CD8-positive, alpha-beta memory T cell (primary cell): Measurements from ENCODE around the gene ADAMTS15. TPM values are rescaled to one million over a fixed set of nuclear protein-coding genes. Genes with fewer than 3 reads are reported as not detected.

Experiments used
- CTCF ChIA-PET: fragments of 350-600 bp; sonication (Branson Sonifier 250); formaldehyde crosslinking; loops from one replicate; lab custom pipeline; 2021; ENCODE audit warnings: antibody characterized with exemption; lab: Charles Lee
- POLR2A ChIA-PET: fragments of 350-600 bp; sonication (Branson Sonifier 250); formaldehyde crosslinking; loops from one replicate; lab custom pipeline; 2021; ENCODE audit warnings: antibody characterized with exemption; lab: Charles Lee
- DNase-seq, 5 donors: peaks; one replicate each; pipeline versions ENCODE4 v3.0.0 to v3.0.0-alpha.2; 2020 to 2022; ENCODE audit warnings: mixed read lengths in 1 of 5
- H3K27ac ChIP-seq: one replicate; pipeline ENCODE4 v1.7.0; 2013; ENCODE audit warnings: low read depth, mild to moderate bottlenecking, low read length, moderate library complexity
- H3K27me3 ChIP-seq: 2 replicates; pipeline ENCODE4 v1.7.0; 2013; ENCODE audit warnings: low read length, mild to moderate bottlenecking; ENCODE audit not compliant: insufficient read depth, poor library complexity, severe bottlenecking
- H3K36me3 ChIP-seq: 2 replicates; pipeline ENCODE4 v1.7.0; 2013; ENCODE audit warnings: mild to moderate bottlenecking, low read length, moderate library complexity; ENCODE audit not compliant: insufficient read depth
- H3K4me1 ChIP-seq: 2 replicates; pipeline ENCODE4 v1.7.0; 2013; ENCODE audit warnings: mild to moderate bottlenecking, low read length, moderate library complexity; ENCODE audit not compliant: insufficient read depth
- H3K4me3 ChIP-seq: 2 replicates; pipeline ENCODE4 v1.7.0; 2013; ENCODE audit warnings: mild to moderate bottlenecking, low read length
- H3K9me3 ChIP-seq: 2 replicates; pipeline ENCODE4 v1.7.0; 2013; ENCODE audit warnings: mild to moderate bottlenecking, low read length
- H3K27ac Mint-ChIP-seq, 8 donors: one replicate each; pipeline ENCODE4 v1.8.0; 2020 to 2021; ENCODE audit warnings: mixed read lengths in 8 of 8, mild to moderate bottlenecking in 6 of 8, inconsistent platforms in 3 of 8, moderate library complexity in 3 of 8
- H3K27me3 Mint-ChIP-seq, 2 donors: one replicate each; pipeline ENCODE4 v1.8.0; 2020 to 2021; ENCODE audit warnings: mixed read lengths in 2 of 2, mild to moderate bottlenecking in 1 of 2, moderate library complexity in 1 of 2
- H3K36me3 Mint-ChIP-seq, 3 donors: one replicate each; pipeline ENCODE4 v1.8.0; 2020 to 2021; ENCODE audit warnings: mixed read lengths in 3 of 3, inconsistent platforms in 1 of 3, mild to moderate bottlenecking in 1 of 3
- H3K4me1 Mint-ChIP-seq, 3 donors: one replicate each; pipeline ENCODE4 v1.8.0; 2020 to 2021; ENCODE audit warnings: mixed read lengths in 3 of 3, inconsistent platforms in 1 of 3, mild to moderate bottlenecking in 1 of 3
- H3K4me3 Mint-ChIP-seq, 7 donors: one replicate each; pipeline ENCODE4 v1.8.0; 2020 to 2021; ENCODE audit warnings: mixed read lengths in 7 of 7, mild to moderate bottlenecking in 6 of 7, moderate library complexity in 4 of 7, inconsistent platforms in 2 of 7
- H3K9me3 Mint-ChIP-seq, 5 donors: one replicate each; pipeline ENCODE4 v1.8.0; 2020 to 2022; ENCODE audit warnings: mixed read lengths in 5 of 5, mild to moderate bottlenecking in 3 of 5, moderate library complexity in 2 of 5, inconsistent platforms in 1 of 5
- polyA plus RNA-seq: library from polyadenylated mRNA; unstranded; fragments of 300-500 nt; fragmentation: Illumina TruSeq; gene quantifications from one replicate; pipeline ENCODE4 v1.2.3, GENCODE V29; 2021
- total RNA-seq, 2 experiments: library from RNA; stranded (reverse); gene quantifications; one replicate each; pipeline ENCODE4 v1.2.3, GENCODE V29; 2021

Gene ADAMTS15
- total and polyA plus RNA-seq, 3 experiments from 2014 or later, result not detected

DNA sequence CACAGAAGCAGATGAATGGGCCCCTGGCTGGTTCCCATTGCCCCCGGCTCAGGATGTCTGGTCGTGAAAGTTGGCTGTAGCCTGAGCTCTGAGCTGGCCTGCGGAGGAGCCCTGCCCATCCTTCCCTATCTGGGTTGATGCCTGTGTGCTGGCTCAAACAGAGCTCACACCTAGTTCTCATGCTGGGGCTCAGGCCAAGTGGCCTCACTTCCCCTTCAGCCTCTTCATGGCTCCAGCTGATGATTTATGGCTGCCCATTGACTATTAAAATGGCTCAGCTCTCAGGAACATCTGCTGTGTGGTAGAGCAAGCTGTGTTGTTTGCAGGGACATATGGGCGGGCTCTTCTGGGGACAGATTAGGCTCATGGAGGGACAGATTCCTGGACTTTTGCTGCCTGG is 64.7 kb downstream of the ADAMTS15 start:
- Histone ChIP-seq H3K36me3 (no peaks in the 10 kb centered on the region), H3K27me3 (no peaks in the 10 kb centered on the region), H3K9me3 (no peaks in the 10 kb centered on the region), H3K4me3 (no peak overlapping the region), H3K4me1 (no peaks in the 10 kb centered on the region), H3K27ac (no peak overlapping the region)
- H3K36me3 Mint-ChIP-seq, result peaks cover 0 to 3% (median 2%) of the 10 kb centered on the region in 3 donors
- no peak for DNase-seq
- H3K27ac Mint-ChIP-seq, result no peak overlapping the region
- ChIA-PET POLR2A (no interaction called here), CTCF (no interaction called here)
- H3K27me3 Mint-ChIP-seq, result peaks cover 7 to 9% of the 10 kb centered on the region in 2 donors
- no peak overlapping the region for H3K4me3 Mint-ChIP-seq
- peaks cover 0 to 5% (median 3%) of the 10 kb centered on the region in 5 donors for H3K9me3 Mint-ChIP-seq
- no peaks in the 10 kb centered on the region for H3K4me1 Mint-ChIP-seq

- H3K27me3 ChIP-seq, result no peaks in the 10 kb centered on the region
- no peaks in the 10 kb centered on the region for H3K36me3 Mint-ChIP-seq
- H3K4me3 Mint-ChIP-seq, result no peak overlapping the region
- H3K27ac Mint-ChIP-seq, result no peak overlapping the region
- H3K27ac ChIP-seq, result no peak overlapping the region
- H3K4me3 ChIP-seq, result no peak overlapping the region
- H3K4me1 Mint-ChIP-seq, result no peaks in the 10 kb centered on the region
- DNase-seq, result no peak
- ChIA-PET POLR2A (no interaction called here), CTCF (no interaction called here)
- no peaks in the 10 kb centered on the region for H3K36me3 ChIP-seq
- H3K4me1 ChIP-seq, result no peaks in the 10 kb centered on the region
- no peaks in the 10 kb centered on the region for H3K9me3 Mint-ChIP-seq
- no peaks in the 10 kb centered on the region for H3K9me3 ChIP-seq
- H3K27me3 Mint-ChIP-seq, result peaks cover 5 to 7% of the 10 kb centered on the region in 2 donors
Measured at GRCh38 chr11:130514316-130514715, 65.9 kb downstream of the ADAMTS15 start.

DNA sequence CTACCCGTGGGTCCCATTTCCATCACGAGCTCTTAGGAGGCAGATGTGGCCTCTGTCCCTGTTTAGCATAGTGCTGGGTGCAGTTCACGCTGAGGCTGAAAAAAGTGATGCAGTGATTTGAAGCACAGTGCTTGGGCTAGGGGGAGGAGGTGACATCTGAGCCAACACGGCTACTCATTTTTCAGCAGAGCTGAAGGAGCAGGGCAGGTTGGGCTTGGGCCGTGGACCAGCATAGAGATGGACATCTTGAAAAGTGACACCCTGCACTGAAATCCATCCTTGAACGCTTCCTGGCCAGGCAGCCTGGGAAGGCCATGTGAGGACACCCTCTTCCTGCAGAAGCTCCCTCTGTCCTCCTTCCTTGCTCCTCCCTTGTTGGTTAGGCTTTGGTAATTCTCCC is 66.4 kb downstream of the ADAMTS15 start:
- H3K36me3 Mint-ChIP-seq, result no peaks in the 10 kb centered on the region
- POLR2A ChIA-PET, result no interaction called here

GRCh38 chr11:130515829-130516553 is 67.5 kb downstream of the ADAMTS15 start:
- Mint-ChIP-seq H3K27me3 (peaks cover 6 to 8% of the 10 kb centered on the region in 2 donors), H3K36me3 (no peaks in the 10 kb centered on the region), H3K4me3 (no peak overlapping the region), H3K4me1 (no peaks in the 10 kb centered on the region), H3K9me3 (no peaks in the 10 kb centered on the region), H3K27ac (no peak overlapping the region)
- no peaks in the 10 kb centered on the region for H3K4me1 ChIP-seq
- H3K9me3 ChIP-seq, result no peaks in the 10 kb centered on the region
- DNase-seq, result no peak
- no peaks in the 10 kb centered on the region for H3K36me3 ChIP-seq
- H3K27me3 ChIP-seq, result no peaks in the 10 kb centered on the region
- no peak overlapping the region for H3K27ac ChIP-seq
- H3K4me3 ChIP-seq, result no peak overlapping the region
- ChIA-PET POLR2A (no interaction called here), CTCF (no interaction called here)

More for the DNA sequence above, 66.4 kb downstream of the ADAMTS15 start:
- Histone ChIP-seq H3K9me3 (no peaks in the 10 kb centered on the region), H3K36me3 (no peaks in the 10 kb centered on the region), H3K27me3 (no peaks in the 10 kb centered on the region), H3K4me3 (no peak overlapping the region), H3K27ac (no peak overlapping the region), H3K4me1 (no peaks in the 10 kb centered on the region)
- no peaks in the 10 kb centered on the region for H3K4me1 Mint-ChIP-seq
- H3K4me3 Mint-ChIP-seq, result no peak overlapping the region
- CTCF ChIA-PET, result no interaction called here
- H3K27ac Mint-ChIP-seq, result no peak overlapping the region
- H3K27me3 Mint-ChIP-seq, result peaks cover 5 to 7% of the 10 kb centered on the region in 2 donors
- H3K9me3 Mint-ChIP-seq, result no peaks in the 10 kb centered on the region
- DNase-seq, result no peak

- no peaks in the 10 kb centered on the region for H3K4me1 Mint-ChIP-seq
- no peak overlapping the region for H3K4me3 Mint-ChIP-seq
- ChIA-PET POLR2A (no interaction called here), CTCF (no interaction called here)
- Histone ChIP-seq H3K9me3 (no peaks in the 10 kb centered on the region), H3K4me3 (no peak overlapping the region), H3K27me3 (no peaks in the 10 kb centered on the region), H3K4me1 (no peaks in the 10 kb centered on the region), H3K27ac (no peak overlapping the region), H3K36me3 (no peaks in the 10 kb centered on the region)
- peaks cover 8% of the 10 kb centered on the region in 2 donors for H3K27me3 Mint-ChIP-seq
- no peak for DNase-seq
- no peak overlapping the region for H3K27ac Mint-ChIP-seq
- H3K9me3 Mint-ChIP-seq, result no peaks in the 10 kb centered on the region
- H3K36me3 Mint-ChIP-seq, result no peaks in the 10 kb centered on the region
Measured at GRCh38 chr11:130516554-130517505, 68.4 kb downstream of the ADAMTS15 start.

DNA sequence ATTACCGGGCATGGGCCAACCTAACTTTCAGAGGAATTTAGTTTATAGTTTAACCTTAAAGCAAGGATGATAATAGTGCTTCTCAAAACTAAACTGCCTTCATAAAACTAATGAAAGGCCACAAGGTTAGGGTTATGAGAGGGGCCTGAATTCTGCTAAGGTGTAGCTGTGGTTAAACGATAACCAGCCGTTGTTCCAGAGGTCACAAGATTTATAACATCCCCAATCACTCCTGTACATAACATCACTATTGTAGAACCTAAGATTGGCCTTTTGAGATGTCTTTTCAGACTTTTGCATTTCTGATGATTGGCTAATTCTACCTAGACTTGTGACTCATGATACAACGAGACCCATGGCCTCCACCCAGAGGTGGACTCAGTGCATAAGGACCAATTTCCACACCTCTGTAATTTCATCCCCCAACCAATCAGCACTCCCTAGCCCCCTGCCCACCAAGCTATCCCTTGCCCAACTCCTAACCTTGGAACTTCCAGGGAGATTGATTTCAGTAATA is 69.8 kb downstream of the ADAMTS15 start:
- ChIA-PET POLR2A (no interaction called here), CTCF (no interaction called here)
- Mint-ChIP-seq H3K4me3 (no peak overlapping the region), H3K27ac (no peak overlapping the region), H3K4me1 (no peaks in the 10 kb centered on the region), H3K9me3 (no peaks in the 10 kb centered on the region), H3K27me3 (peaks cover 8 to 11% of the 10 kb centered on the region in 2 donors), H3K36me3 (no peaks in the 10 kb centered on the region)
- no peak overlapping the region for H3K4me3 ChIP-seq
- H3K36me3 ChIP-seq, result no peaks in the 10 kb centered on the region
- no peaks in the 10 kb centered on the region for H3K4me1 ChIP-seq
- DNase-seq, result no peak
- H3K27me3 ChIP-seq, result no peaks in the 10 kb centered on the region
- H3K9me3 ChIP-seq, result no peaks in the 10 kb centered on the region
- no peak overlapping the region for H3K27ac ChIP-seq

DNA sequence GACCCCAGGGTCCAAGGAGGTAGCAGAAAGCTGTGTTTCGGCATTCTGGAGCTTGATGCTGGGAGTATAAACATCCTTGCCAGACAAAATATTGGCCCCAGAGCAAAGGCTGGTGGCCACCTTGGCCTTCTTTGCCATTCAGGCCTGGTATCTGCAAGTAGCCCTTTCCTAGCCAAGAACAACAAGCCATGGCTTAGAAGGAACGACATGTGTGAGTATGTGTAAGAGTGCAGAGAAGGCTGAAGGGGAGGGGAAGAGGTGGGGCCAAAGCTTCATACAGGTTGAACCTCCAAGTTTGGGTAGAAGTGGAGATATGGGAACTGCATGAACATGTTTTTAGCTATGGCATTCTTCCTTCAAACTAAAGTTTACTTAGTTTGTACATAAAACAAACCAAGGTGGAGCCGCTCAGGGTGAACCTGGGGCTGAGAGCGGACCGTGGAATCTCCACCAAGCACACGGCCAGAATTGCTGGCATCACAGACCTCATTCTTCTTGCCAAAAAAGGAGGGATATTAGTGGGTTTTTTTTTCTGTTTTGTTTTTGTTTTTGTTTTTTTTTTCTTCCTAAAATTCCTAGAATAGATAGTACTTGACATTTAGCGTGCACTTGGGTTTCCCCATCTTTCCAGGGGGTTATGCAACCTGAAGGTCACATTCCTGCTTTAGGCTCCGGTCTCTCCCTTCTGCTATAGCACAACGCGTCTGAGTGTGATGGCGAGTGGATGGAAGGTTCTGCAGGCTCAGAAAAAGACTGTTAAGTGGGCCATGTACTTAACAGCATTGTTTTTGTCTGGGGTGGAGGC is 70.9 kb downstream of the ADAMTS15 start:
- no peak overlapping the region for H3K27ac Mint-ChIP-seq
- no peak for DNase-seq
- no peaks in the 10 kb centered on the region for H3K36me3 Mint-ChIP-seq
- peaks cover 5 to 14% of the 10 kb centered on the region in 2 donors for H3K27me3 Mint-ChIP-seq
- H3K36me3 ChIP-seq, result no peaks in the 10 kb centered on the region
- no peaks in the 10 kb centered on the region for H3K9me3 ChIP-seq
- H3K4me3 Mint-ChIP-seq, result no peak overlapping the region
- H3K9me3 Mint-ChIP-seq, result no peaks in the 10 kb centered on the region
- no peaks in the 10 kb centered on the region for H3K4me1 ChIP-seq
- ChIA-PET POLR2A (no interaction called here), CTCF (no interaction called here)
- no peaks in the 10 kb centered on the region for H3K27me3 ChIP-seq
- no peak overlapping the region for H3K4me3 ChIP-seq
- H3K27ac ChIP-seq, result no peak overlapping the region
- H3K4me1 Mint-ChIP-seq, result no peaks in the 10 kb centered on the region
